ENCODE data around the gene ACTC1.
"Not testable (repeated sequence)": the region's sequence is repeated elsewhere in the genome, so short reads cannot be mapped to it uniquely, and the experiment has no call there.

Gene ACTC1

GRCh38 chr15:34795267-34796081 lies at the start of gene ACTC1:
Gene ACTC1 (minus strand): TSS chr15:34795549. CDS start chr15:34794808, 741 bp downstream.
- no peak for DNase-seq

- DNase-seq = no peak
Observed at GRCh38 chr15:34841262-34841725, 45.9 kb upstream of the ACTC1 start.

GRCh38 chr15:34838282-34838681 lies 42.9 kb upstream of the ACTC1 start:
- no peak for DNase-seq

GRCh38 chr15:34837246-34838016 lies 42.1 kb upstream of the ACTC1 start:
- no peak for DNase-seq

GRCh38 chr15:34828145-34828911 lies 33.0 kb upstream of the ACTC1 start:
- no peak for DNase-seq

- DNase-seq = no peak
Observed at GRCh38 chr15:34821831-34822230, 26.5 kb upstream of the ACTC1 start.

- no peak for DNase-seq
Observed at GRCh38 chr15:34820110-34820509, 24.8 kb upstream of the ACTC1 start.

- DNase-seq = no peak
Observed at GRCh38 chr15:34818526-34818925, 23.2 kb upstream of the ACTC1 start.

GRCh38 chr15:34815836-34816235 lies 20.5 kb upstream of the ACTC1 start:
- DNase-seq = no peak

- DNase-seq = no peak
Observed at GRCh38 chr15:34813446-34814190, 18.3 kb upstream of the ACTC1 start.

- not testable (repeated sequence) for DNase-seq
Observed at GRCh38 chr15:34812868-34813365, 17.6 kb upstream of the ACTC1 start.

- no peak for DNase-seq
Observed at GRCh38 chr15:34812369-34812768, 17.0 kb upstream of the ACTC1 start.

- no peak for DNase-seq
Observed at GRCh38 chr15:34810443-34811129, 15.2 kb upstream of the ACTC1 start.

GRCh38 chr15:34809186-34809585 lies 13.8 kb upstream of the ACTC1 start:
- DNase-seq = no peak

- DNase-seq = no peak
Observed at GRCh38 chr15:34808016-34808415, 12.7 kb upstream of the ACTC1 start.

GRCh38 chr15:34807241-34807640 lies 11.9 kb upstream of the ACTC1 start:
- not testable (repeated sequence) for DNase-seq

GRCh38 chr15:34804776-34805175 lies 9.4 kb upstream of the ACTC1 start:
- no peak for DNase-seq

- DNase-seq = no peak
Observed at GRCh38 chr15:34804113-34804512, 8.8 kb upstream of the ACTC1 start.

GRCh38 chr15:34802803-34803750 lies 7.7 kb upstream of the ACTC1 start:
- no peak for DNase-seq

- no peak for DNase-seq
Observed at GRCh38 chr15:34802371-34802770, 7.0 kb upstream of the ACTC1 start.
